Measurements from ENCODE around the gene KIAA1217. TPM values are rescaled to one million over a fixed set of nuclear protein-coding genes. Genes with fewer than 3 reads are reported as not detected.

The KIAA1217 gene
- total RNA-seq, 1 experiment from 2014 or later = 7.8 TPM

- H4K20me1 ChIP-seq (ENCODE audit: insufficient read depth) = no peaks in the 10 kb centered on the region
- peaks cover 58% of the 10 kb centered on the region for H3K27me3 ChIP-seq (ENCODE audit: insufficient read depth, low read length)
- POLR2A ChIA-PET = no interaction called here
- H3K9ac ChIP-seq (ENCODE audit: low read length) = no peak overlapping the region
- H3K36me3 ChIP-seq (ENCODE audit: control insufficient read depth in 1 of 2, insufficient read depth in 2 of 2, low read length in 2 of 2) = no peaks in the 10 kb centered on the region
- H3K9me2 ChIP-seq (ENCODE audit: insufficient read depth) = no peaks in the 10 kb centered on the region
- intact Hi-C loops (cut with micrococcal nuclease) = no loop called here
- H3K4me1 ChIP-seq (ENCODE audit: control insufficient read depth in 1 of 2, insufficient read depth in 2 of 2, low read length in 2 of 2) = no peaks in the 10 kb centered on the region
- ATAC-seq (no peak), DNase-seq (ENCODE audit: low read depth, low spot score) (no peak)
- no peaks in the 10 kb centered on the region for H3K79me2 ChIP-seq (ENCODE audit: insufficient read depth, low read length)
- no peak overlapping the region for H3K4me3 ChIP-seq (replicated peaks in 1 of 2; ENCODE audit: low read depth in 1 of 2, low read length in 2 of 2)
- no peak overlapping the region for H3K27ac ChIP-seq (ENCODE audit: low read depth, low read length)
- RAD21 ChIA-PET (ENCODE audit: low non-redundant PET in 1 of 2, low total read pairs in 2 of 2, uncharacterized antibody in 2 of 2, unreplicated experiment in 2 of 2) = no interaction called here
- H2AFZ ChIP-seq (ENCODE audit: low read depth, low read length, poor library complexity, severe bottlenecking) = no peak overlapping the region
- TF ChIP-seq SRF (IDR thresholded peaks at IDR 0.05; ENCODE audit: low read depth) = no peak
- no peak for TF ChIP-seq ZFX (IDR thresholded peaks at IDR 0.05)
- no peak for TF ChIP-seq FOSL1 (IDR thresholded peaks at IDR 0.05; ENCODE audit: low read depth)
- no peak for TF ChIP-seq JUND (IDR thresholded peaks at IDR 0.05)
- TF ChIP-seq YY1 (IDR thresholded peaks at IDR 0.05; ENCODE audit: extremely low read depth, insufficient replicate concordance, low read depth, low read length) = no peak
- TF ChIP-seq CBX3 (IDR thresholded peaks at IDR 0.05; ENCODE audit: low read depth) = no peak
- no peak for TF ChIP-seq TCF7L2 (IDR thresholded peaks at IDR 0.05; ENCODE audit: borderline replicate concordance, extremely low read depth, insufficient read depth, insufficient read length)
- TF ChIP-seq ELF1 (IDR thresholded peaks at IDR 0.05; ENCODE audit: borderline replicate concordance, low read depth) = no peak
- no peak for TF ChIP-seq EZH2phosphoT487 (IDR thresholded peaks at IDR 0.05; ENCODE audit: borderline replicate concordance)
- TF ChIP-seq, protein P1, sequence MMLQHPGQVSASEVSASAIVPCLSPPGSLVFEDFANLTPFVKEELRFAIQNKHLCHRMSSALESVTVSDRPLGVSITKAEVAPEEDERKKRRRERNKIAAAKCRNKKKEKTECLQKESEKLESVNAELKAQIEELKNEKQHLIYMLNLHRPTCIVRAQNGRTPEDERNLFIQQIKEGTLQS (IDR thresholded peaks at IDR 0.05) = no peak
- no peak for TF ChIP-seq RAD21 (IDR thresholded peaks at IDR 0.05; ENCODE audit: low read depth)
- no peak for TF ChIP-seq ZNF274 (IDR thresholded peaks at IDR 0.05; ENCODE audit: low read depth, low read length)
- no peak for TF ChIP-seq CTCF (IDR thresholded peaks at IDR 0.05 in 2 of 3, conservative IDR thresholded peaks at IDR 0.05 in 1 of 3; ENCODE audit: borderline replicate concordance in 1 of 3, insufficient read depth in 1 of 3, low read depth in 2 of 3, low read length in 2 of 3)
- no peak for TF ChIP-seq SIN3A (IDR thresholded peaks at IDR 0.05; ENCODE audit: low read depth)
- no peak for TF ChIP-seq CEBPB (IDR thresholded peaks at IDR 0.05; ENCODE audit: low read depth)
- CTCF ChIA-PET = no interaction called here
- no peak overlapping the region for H3K4me2 ChIP-seq (ENCODE audit: low read length)
- BruUV-seq (replicated peaks) = no TSS peak
- no peaks in the 10 kb centered on the region for H3K9me3 ChIP-seq (ENCODE audit: control insufficient read depth in 1 of 2, insufficient read depth in 1 of 2, low read depth in 1 of 2, low read length in 2 of 2)
Observed at GRCh38 chr10:24451325-24451820, 242.4 kb downstream of the KIAA1217 start.
